DMS 273 treated with DMSO at 0.1 percent for 48 hours (cell line): ENCODE data around the gene IFNA14.
"Not testable (repeated sequence)": the region's sequence is repeated elsewhere in the genome, so short reads cannot be mapped to it uniquely, and the experiment has no call there.

Source experiments
- DNase-seq: peaks from one replicate; lab custom pipeline; 2025; lab: John Stamatoyannopoulos, UW

The IFNA14 gene

GRCh38 chr9:21213411-21214326 is 26.1 kb downstream of the IFNA14 start:
- DNase-seq: not testable (repeated sequence)

GRCh38 chr9:21212160-21212559 is 27.6 kb downstream of the IFNA14 start:
- not testable (repeated sequence) for DNase-seq

DNA sequence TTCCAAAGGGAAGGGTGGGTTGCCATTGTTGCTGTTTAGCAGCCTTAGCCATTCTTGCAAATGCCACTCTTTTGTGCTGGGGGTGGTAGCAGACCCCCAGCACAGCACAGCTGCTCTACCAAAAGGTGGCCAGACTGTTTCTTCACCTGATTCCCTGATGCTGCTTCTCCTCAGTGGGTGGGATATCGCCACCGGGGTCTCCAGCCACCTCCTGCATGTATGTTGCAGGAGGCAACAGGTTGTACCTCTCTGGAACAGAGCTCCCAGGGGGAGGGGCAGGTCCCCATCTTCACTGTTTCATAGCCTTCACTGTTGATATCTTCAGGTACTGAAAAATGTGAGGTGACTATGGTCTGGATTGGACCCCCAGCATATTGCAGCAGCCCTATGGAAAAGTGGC is 29.0 kb downstream of the IFNA14 start:
- not testable (repeated sequence) for DNase-seq

DNA sequence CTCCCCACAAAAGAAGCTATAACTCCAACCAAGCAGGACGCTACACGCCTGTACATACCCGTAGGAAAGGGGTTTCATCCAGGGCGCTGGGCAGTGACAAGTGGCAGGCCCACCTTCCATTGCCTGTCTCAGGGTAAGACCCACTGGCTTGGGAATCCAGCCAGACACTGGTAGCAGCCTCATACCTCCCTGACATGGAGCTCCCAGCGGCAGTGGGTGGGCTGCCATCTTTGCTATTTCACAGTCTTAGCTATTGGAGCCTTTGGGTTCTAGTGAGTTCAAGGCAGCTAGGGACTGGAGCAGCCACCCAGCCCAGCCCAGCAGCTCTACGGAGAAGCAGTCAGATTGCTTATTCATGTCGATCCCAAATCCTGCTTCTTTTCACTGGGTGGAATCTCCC is 29.5 kb downstream of the IFNA14 start:
- no peak for DNase-seq

DNA sequence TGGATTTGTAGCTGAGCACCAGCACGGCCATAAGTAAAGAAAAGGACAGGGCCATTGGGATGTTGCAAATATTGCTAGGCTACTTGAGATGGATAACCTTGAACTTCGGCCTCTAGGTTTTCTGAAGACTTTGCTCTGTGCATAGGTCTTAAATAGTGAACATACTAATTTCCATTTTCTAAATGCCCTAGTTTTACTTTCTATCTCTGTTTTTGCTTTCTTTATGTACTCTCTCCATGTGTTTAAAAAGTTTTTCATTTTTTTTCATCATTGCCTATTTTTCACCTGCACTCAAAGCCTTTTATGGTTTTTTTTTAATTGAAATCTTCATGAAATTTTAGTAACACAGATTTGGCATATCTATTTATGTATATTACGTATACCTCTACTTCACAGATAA is 32.8 kb downstream of the IFNA14 start, which contains the start of gene IFNA10:
TSS of gene IFNA10 (minus strand) at position 101 of the 400 bp plus-strand sequence. CDS start at position 55, 46 bp downstream.
- DNase-seq: not testable (repeated sequence)

DNA sequence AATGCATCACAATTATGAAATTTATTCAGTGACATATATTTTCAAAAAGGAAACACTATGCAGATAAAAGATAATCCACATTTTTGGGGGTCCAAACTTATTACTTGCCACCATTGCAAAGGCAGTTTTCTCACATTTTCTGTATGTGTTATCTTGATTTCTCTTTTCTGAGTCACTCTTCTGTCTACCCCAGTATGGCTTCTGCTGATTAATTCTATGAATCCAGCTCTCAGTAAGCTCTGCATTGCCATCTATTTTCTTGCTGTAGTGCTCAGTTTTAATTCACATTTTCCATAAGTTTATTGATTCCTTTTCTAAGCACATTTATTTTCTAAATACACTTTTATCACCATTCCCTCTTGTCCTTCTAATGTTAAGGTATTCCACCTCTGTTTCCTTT is 34.6 kb downstream of the IFNA14 start:
- no peak for DNase-seq

DNA sequence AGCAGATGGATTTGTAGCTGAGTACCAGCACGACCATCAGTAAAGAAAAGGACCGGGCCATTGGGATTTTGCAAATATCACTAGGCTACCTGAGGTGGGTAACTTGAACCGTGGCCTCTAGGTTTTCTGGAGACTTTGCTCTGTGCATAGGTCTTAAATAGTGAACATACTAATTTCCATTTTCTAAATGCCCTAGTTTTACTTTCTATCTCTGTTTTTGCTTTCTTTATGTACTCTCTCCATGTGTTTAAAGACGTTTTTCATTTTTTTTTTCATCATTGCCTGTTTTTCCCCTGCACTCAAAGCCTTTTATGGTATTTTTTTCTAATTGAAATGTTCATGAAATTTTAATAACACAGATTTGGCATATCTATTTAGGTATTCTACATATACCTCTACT is 37.7 kb downstream of the IFNA14 start, which contains the start of gene IFNA7:
TSS of gene IFNA7 (minus strand) at position 101 of the 400 bp plus-strand sequence. CDS start at position 61, 40 bp downstream.
- DNase-seq: not testable (repeated sequence)

- peak; percentile 4 for DNase-seq
Observed at GRCh38 chr9:21194867-21195776, 44.7 kb downstream of the IFNA14 start.
